NB4 (cell line): Measurements from ENCODE around the gene TSPO.

Experiments used
- CTCF ChIP-seq: IDR thresholded peaks from one replicate; pipeline ENCODE4 v1.5.1; 2012; ENCODE audit warnings: low read depth, low read length
- MAX ChIP-seq: IDR thresholded peaks from 2 replicates; pipeline ENCODE4 v1.6.1; 2011; ENCODE audit warnings: low read depth, low read length
- MYC ChIP-seq: IDR thresholded peaks from 2 replicates; pipeline ENCODE4 v1.6.1; 2011; ENCODE audit warnings: low read depth, low read length
- POLR2A ChIP-seq: IDR thresholded peaks from 2 replicates; pipeline ENCODE4 v1.6.1; 2011; ENCODE audit warnings: mild to moderate bottlenecking; ENCODE audit not compliant: insufficient read length; ENCODE audit errors: extremely low read depth

DNA sequence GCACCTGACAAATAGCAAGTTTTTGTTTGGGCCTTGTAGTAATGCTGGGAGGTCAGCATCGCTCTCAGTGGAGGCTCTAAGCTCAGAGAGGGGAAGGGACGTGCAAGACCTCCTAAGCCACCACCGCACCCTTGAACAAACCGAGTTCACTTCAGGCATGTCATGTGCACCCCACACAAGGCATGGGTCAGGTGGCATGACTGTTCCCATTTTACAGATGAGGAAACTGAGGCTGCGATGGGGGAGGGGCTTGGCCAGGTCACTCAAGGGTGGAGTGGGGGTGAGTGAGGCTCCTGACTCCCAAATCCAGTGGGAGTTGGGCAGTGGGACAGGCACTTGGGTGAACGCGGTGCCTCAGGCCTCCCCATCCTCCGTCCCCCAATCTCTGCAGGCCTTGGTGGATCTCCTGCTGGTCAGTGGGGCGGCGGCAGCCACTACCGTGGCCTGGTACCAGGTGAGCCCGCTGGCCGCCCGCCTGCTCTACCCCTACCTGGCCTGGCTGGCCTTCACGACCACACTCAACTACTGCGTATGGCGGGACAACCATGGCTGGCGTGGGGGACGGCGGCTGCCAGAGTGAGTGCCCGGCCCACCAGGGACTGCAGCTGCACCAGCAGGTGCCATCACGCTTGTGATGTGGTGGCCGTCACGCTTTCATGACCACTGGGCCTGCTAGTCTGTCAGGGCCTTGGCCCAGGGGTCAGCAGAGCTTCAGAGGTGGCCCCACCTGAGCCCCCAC lies 11.2 kb downstream of the TSPO start:
- TF ChIP-seq POLR2A (no peak), CTCF (no peak), MAX (no peak), MYC (no peak)
